ENCODE data around the gene WFS1.

The WFS1 gene

DNA sequence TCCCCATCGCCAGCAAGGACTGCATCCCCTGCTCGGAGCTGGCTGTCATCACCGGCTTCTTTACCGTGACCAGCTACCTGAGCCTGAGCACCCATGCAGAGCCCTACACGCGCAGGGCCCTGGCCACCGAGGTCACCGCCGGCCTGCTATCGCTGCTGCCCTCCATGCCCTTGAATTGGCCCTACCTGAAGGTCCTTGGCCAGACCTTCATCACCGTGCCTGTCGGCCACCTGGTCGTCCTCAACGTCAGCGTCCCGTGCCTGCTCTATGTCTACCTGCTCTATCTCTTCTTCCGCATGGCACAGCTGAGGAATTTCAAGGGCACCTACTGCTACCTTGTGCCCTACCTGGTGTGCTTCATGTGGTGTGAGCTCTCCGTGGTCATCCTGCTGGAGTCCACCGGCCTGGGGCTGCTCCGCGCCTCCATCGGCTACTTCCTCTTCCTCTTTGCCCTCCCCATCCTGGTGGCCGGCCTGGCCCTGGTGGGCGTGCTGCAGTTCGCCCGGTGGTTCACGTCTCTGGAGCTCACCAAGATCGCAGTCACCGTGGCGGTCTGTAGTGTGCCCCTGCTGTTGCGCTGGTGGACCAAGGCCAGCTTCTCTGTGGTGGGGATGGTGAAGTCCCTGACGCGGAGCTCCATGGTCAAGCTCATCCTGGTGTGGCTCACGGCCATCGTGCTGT, 31.5 kb downstream of the WFS1 start:
- no peak for DNase-seq

DNA sequence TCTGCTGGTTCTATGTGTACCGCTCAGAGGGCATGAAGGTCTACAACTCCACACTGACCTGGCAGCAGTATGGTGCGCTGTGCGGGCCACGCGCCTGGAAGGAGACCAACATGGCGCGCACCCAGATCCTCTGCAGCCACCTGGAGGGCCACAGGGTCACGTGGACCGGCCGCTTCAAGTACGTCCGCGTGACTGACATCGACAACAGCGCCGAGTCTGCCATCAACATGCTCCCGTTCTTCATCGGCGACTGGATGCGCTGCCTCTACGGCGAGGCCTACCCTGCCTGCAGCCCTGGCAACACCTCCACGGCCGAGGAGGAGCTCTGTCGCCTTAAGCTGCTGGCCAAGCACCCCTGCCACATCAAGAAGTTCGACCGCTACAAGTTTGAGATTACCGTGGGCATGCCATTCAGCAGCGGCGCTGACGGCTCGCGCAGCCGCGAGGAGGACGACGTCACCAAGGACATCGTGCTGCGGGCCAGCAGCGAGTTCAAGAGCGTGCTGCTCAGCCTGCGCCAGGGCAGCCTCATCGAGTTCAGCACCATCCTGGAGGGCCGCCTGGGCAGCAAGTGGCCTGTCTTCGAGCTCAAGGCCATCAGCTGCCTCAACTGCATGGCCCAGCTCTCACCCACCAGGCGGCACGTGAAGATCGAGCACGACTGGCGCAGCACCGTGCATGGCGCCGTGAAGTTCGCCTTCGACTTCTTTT, 32.2 kb downstream of the WFS1 start:
- no peak for DNase-seq

DNA sequence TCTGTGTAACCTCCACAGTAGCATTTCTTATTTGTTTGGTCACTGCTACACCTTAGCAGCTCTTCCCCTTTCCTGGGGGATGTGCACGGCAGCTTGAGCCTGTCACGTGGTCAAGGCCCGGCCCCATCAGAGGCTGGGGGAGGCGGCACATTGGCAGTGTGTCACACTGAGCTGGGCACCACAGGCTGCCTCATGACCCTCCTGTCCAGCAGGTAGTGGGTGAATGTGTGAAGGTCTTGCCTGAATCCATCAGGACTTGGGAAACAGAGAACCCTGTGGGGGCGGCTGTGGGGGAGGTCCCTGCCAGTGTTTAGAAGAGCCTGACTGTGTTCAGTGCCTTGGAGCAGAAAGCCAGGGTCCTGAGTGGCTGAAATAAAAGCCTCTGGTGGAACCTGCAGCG, 33.2 kb downstream of the WFS1 start:
- peak in 1 of 4 experiments; percentile 11 for DNase-seq

DNA sequence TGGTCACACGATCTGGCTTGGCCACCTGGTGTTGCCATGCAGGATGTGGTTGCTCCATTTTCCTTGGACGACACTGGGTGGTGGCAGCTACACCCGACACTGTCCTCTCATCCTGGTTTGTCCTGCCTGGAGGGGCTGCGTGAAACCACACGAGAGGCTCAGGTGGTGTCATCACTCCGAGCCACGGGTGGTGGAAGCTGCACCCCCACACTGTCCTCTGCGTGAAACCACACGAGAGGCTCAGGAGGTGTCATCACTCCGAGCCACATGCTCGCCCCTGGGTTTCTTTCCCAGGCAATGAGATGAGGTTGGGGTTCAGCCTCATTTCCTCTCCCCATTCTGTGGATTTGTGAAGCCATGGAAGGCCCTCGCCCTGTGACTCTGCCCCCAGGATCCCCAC, 34.3 kb downstream of the WFS1 start:
- no peak for DNase-seq

DNA sequence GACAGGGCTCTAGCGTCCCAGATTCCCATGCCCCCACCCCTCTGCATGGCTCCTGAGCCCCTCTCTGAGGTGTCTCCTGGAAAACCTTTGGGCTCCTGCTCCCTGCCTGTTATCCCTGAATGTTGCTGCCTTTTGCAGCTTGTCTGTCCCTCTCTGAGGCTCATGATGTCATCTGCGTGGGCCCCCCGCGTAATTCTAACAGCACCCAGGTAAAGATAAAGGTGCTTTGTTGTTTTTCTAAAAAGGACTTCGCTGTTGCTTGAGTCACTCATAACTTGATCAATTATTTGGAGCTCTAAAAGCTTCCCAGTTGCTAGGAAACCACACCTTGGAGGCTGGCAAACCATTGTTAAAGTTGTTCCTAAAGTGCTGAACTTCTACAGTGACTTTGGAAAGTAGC, 36.6 kb downstream of the WFS1 start:
- DNase-seq = no peak

DNA sequence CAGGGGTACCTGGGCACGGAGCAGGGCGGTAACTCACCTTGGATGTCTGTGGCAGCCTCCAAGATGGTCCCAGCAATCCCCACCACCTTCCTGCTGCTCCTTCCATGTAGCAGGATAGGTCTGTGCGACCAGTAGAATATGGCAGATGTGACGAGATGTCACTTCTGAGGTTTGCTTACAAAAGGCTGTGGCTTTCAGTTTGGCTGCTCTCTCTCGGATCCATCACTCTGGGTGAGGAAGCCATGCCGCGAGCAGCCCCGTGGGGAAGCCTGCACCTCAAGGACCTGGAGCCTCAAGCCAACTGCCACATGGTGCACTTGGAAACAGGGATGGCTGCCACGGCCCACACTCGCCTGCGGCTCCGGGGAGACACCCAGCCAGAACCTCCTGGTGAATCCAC, 37.6 kb downstream of the WFS1 start:
- no peak for DNase-seq

DNA sequence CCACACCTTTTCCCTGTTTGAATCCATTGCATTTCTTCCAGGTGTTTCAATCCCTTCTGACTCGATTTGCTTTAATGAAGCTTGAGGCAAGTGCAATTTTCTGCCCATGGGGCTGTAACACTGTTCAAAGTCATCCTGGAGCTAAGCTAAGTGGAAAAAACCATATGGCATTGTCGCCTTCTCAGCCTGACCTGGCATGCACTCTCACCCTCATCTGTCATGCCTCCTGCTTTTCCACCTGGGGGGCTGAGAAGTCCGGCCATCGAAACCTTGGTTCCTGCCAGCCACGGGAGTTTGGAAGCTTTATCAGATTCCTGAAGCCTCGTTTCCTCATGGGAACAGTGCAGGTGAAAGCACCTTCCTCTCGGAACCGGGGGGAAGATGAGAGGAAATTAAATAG, 38.2 kb downstream of the WFS1 start:
- no peak for DNase-seq

DNA sequence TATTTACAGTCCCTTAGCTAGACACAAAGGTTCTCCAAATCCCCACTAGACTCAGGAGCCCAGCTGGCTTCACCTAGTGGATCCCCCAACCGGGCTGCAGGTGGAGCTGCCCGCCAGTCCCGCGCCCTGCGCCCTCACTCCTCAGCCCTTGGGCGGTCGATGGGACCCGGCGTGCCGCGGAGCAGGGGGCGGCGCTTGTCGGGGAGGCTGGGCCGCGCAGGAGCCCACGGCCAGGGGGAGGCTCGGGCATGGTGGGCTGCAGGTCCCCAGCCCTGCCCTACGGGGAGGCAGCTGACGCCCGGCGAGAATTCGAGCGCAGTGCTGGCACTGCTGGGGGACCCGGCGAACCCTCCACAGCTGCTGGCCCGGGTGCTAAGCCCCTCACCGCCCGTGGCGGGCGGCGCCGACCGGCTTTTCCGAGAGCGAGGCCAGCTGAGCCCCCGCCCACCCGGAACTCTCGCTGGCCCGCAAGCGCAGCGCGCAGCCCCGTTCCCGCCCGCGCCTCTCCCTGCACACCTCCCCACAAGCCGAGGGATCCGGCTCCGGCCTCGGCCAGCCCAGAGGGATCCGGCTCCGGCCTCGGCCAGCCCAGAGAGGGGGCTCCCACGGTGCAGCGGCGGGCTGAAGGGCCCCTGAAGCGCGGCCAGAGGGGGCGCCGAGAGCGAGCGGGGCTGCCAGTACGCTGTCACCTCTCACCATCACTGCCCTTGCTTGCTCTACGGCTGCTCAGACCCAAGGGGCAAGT, 39.4 kb downstream of the WFS1 start:
- DNase-seq = no peak

DNA sequence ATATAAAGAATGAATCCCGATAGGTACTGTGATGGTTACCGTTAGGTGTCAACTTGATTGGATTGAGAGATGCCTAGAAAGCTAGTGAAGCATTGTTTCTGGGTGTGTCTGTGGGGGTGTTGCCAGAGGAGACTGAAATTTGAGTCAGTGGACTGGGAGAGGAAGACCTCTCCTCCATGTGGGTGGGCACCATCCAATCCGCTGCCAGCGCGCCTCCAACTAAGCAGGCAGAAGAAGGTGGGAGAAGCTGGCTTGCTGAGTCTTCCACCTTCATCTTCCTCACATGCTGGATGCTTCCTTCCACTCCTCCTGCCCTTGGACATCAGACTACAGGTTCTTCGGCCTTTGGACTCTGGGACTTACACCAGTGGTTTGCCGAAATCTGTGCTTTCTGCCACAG, 40.1 kb downstream of the WFS1 start:
- no peak for DNase-seq

DNA sequence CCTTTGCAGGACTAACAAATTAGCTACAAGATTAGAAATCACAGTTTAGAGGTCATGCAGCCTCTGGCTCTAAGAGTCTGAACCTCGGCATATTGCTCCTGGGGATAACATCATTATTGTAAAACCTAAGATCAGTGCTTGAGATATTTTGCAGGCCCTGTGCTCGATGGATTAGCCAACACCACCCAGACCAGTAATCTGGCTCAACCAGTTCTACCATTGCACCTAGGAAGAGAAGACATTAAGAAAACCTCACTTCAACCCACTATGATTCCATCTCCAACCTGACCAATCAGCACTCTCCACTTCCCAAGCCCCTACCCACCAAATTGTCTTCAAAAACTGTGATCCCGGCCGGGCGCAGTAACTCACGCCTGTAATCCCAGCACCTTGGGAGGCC, 43.6 kb downstream of the WFS1 start:
- DNase-seq = no peak

DNA sequence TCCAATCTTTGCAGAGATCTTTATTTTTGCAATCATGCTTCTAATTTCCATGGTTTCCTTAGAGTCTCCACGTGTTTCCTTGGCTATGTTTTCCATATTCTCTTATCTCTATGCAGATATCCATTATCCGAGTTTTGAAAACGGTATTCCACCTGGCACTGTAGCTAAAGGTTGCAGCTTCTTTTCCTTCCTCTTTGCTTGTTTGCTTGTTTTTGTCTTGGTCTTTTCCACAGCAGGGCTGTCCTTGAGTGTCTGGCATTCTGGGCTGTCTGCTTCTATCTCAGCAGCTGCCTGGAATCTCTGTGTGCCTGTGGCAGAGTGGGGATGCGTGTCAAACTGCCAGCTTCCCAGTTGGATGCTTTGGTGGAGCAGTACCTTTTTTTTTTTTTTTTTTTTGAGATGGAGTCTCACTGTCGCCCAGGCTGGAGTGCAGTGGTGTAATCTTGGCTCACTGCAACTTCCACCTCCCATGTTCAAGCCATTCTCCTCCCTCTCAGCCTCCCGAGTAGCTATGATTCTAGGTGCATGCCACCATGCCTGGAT, 46.9 kb downstream of the WFS1 start:
- DNase-seq = no peak

DNA sequence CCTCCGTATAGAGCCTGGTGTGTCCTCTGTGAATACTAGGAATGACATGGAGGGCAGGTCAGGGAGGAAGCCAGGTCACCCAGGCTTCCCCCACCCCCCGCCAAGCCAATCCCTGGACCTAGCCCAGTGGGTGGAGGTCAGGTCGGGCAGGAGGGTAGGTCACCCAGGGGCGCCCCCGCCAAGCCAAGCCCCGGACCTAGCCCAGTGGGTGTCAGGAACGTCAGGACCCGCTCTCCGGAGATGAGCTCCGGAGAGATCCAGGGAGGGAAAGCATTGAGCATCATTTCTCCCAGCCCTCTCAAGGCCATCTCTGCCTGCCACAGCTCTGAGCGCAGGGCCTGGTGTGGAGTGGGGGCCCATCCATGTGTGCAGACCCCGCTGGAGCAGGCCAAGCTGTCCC, 48.6 kb downstream of the WFS1 start:
- no peak for DNase-seq

DNA sequence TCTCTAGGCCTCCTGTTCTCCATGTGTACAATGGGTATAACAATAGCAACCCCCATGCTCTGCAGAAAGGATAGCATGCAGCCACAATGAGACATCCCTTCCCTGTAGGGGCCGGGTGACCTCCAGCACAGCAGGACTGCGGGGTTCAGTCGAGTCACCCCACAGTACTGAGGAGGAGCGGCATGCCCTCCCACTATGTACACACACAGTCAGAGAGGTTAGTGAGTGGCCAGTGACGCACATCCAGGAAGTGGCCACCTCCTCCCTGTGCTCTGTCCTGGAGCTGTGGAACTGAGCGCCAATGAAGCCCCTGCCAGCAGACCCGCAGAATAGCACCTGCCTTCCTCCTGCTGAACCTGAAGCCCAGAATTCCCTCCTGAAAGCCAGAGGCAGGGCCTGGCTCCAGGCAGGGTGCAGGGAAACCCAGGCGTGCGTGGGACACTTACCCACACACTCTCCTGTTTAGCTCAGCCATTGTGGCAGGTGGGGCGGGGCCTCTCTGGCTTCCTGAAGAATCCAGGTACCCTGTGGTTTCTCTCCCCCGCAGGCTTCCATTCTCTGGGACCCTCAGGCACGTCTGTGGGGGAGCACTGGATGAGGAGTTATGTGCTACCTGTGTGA, 50.0 kb downstream of the WFS1 start:
- no peak for DNase-seq

DNA sequence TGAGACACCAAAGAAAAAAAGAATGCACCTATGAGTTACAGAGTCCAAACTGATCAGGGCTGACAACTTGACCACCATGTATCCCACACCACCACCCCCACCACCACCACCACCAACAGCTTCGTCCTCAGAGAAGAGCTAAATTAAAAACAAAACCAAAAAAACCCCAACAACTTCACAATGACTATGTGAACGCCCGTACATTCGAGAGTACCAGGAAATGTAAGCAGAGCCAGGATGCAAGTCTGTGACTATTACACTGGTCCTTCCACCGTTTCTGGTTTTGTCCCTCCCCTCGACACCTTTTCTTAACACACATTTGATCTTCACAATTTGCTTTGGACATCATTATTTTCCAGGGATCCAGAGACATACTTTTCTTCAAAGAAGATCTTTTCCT, 51.0 kb downstream of the WFS1 start:
- no peak for DNase-seq

DNA sequence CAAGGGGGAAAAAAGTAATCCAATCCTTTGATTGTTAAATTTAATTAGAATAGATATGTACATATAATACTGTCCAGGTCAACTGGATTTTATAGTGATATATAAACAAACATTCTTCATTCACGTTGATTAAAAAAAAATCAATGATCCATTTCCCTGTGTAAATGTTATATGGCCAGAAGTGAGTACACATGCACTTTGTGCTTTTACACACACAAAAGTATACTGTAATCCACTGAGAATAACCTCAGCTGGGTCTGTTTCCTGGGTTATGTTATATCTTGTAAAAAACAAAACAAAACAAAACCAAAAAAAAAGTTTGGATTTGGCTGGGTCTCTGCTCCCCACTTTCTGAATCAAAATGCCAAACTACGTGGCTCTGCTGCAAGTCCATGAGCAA, 51.7 kb downstream of the WFS1 start:
- no peak for DNase-seq

DNA sequence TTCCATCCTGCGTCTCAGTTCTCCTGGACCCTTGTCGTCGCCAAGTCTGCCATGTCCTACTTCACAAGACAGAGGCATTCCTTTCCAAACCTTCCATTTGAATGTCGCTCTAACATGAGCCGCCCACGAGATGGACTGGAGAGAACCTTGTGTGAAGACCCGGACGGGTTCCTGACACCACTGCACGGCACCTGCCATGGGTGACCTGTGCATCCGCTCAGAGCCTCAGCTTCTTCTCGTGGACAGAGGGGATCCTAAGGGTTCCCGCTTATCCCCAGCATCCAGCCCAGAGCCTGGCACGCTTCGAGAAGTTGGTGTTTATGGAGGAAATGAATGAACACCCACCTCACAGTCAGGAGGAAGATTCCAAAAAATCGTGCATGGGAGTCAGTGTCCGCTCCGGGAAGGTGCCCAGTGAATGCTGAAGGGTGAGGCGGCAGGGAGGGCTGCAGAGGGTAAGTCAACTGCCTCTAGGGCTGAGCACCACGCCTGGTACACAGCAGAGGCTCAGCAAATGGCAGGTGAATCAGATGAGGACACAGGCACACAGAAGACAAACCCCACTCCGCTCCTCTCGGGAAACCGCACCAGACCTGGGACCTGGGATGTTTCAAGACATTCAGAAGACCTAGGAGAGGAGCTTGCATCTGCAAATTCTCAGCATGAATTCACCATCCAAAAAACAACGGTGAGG, 52.6 kb downstream of the WFS1 start:
- no peak for DNase-seq

DNA sequence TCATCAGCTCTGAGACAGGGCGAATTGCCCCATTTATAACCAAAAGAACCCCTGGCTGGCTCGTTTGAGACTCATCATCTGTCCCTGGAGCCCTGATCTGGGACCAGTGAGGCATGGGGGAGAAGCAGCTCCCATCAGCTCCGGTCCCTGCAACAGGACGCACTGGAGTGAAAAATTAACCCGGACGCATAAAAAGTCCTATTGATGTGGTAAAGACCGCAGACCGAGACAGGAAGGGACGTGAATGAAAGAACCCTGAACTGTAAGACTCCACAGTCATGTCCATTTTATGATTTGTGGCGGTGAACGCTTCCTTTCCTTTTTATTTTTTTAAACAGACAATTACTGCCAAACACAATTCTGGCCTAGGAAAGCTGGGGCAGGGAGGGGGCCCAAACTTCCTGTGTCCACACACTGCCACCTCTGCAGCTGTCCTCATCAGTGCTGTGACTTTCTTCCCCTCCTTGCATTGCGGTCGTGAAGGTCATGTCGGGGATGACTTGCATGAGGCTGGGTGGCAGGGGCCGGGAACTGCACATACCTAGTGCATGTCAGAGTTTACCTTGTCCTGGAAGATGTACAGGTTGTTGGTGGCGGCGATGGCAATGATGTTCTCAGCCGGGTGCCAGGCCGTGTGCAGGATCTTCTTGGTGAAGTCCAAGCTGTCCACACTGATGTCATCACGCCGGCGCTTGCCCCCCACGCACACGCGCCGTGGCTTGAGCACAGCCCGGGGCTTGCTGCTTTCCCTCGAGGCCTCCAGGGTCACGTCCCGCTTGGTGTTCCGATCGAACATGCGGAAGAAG, 53.3 kb downstream of the WFS1 start:
- DNase-seq = no peak

DNA sequence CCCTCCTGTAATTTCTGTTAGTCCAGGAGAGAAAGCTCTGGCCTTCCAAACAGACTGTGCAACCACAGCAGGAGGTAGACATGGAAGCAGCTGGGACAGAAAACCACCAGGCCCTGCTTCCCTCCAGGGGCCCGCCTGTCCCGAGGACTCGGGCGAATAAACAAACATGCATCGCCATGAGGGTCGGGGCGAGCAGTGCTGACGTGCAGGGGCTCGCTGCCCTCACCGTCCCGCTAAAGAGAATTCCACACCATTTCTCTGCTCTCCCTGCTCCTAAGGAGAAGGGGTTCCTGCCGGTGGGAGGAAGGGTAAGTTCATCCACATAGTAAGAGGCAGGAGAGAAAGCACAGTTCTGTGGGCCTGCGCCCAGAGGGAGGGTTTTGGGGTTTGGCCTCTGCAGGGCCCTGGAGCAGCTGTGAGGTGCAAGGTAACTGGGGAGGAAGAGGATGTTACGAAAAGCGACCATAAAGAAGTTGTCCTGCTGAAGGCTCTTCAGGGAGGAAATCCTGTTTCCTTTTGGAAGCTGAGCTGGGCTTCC, 54.9 kb downstream of the WFS1 start:
- DNase-seq = no peak

DNA sequence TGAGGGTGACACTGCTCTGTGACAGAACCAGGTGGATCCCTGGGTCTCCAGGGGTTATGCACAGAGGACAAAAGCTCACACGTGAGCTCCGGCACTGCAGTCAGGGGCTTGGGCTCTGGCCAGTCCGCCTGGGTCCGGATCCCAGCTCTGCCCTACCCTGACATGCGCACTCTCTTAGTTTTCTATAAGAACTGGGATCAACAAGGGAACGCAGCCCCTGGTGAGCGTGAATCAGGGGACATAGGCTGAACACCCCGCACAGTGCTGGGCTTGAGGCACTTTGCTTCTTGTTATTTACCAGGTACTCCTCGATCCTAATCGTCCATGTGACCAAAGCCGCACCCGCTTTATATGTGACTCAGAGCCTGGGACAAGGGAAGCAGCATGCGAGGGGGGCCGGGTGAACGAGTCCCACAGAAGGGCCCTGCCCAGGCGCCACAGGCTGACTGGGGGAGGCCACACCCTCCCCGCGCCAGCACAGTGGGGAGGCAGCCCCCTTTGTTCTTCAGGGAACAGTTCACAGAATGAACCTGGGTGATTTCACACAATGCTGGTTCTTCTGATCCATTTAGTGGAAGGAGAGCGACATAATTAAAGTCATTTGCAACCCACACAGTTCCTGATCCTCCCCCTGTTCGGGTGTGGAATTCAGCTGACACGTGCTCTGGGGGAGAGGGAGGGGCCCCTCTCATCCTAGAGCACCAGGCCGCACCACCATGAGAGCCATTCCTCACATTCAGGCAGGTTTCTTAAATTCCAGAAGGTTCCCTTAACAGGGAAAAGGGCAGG, 55.5 kb downstream of the WFS1 start:
- peak in 3 of 4 experiments; percentile 6 to 14 (median 7) for DNase-seq

DNA sequence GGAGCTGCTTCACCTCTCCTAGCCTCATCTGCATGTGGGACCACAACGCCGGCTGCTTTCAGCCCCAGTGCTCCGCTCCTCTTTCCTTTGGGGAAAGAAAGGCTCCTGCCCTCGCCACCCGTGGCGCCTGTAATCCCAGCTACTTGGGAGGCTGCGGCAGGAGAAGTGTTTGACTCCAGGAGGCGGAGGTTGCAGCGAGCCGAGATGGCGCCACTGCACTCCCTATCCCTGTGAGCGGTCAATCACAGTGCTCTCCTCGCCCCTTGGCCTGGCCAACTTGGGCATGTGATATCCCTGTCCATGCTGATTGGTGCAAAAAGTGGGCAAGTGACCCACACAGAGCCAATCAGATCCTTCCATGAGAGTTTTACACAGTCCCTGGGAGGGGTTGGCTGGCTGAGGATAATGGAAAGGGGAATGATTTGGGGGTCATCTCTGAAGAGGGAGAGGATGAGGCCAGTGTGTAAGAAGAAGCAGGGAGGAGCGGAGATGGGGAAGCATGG, 56.2 kb downstream of the WFS1 start:
- DNase-seq = no peak

All from suppressor macrophage (primary cell).